Subcutaneous adipose tissue (tissue), 4 donors: Measurements from ENCODE around the gene ATF3. TPM values are rescaled to one million over a fixed set of nuclear protein-coding genes. Genes with fewer than 3 reads are reported as not detected.

Experiments
- total RNA-seq, 4 donors: library from RNA; depleted of rRNA; stranded (reverse); fragments of >200 nt; gene quantifications; one replicate each; pipeline ENCODE4 v1.1.0, GENCODE V29; 2016
- TF ChIP-seq, protein P1 (sequence below): fragments of 450-650 bp; IDR thresholded peaks from one replicate; pipeline ENCODE4 v1.5.1; 2016; ENCODE audit warnings: low read depth, mild to moderate bottlenecking, control low read depth, antibody characterized with exemption, moderate library complexity

The ATF3 gene
- total RNA-seq, 4 donors from 2014 or later, result 3.2 to 67.1 (median 20.7) TPM

DNA sequence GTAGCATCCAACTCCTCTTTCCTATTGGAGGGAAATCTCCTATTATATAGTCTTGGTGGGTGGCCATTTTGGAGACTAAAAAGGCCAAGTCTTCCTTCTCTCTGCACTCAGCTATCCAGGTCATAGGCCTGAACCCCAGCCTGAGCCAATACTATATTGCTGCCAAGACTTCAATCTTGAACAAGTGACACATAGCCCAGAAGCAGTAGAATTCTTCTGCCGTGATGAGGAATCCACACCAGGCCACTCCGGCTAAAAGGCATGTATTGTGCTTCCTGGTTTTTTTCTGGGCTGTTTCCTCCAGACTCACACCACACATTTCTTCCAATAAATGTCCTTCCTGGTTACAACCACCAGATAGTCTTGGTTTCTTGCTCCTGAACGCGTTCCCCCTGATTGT lies 43.0 kb downstream of the ATF3 start:
- TF ChIP-seq, protein P1, sequence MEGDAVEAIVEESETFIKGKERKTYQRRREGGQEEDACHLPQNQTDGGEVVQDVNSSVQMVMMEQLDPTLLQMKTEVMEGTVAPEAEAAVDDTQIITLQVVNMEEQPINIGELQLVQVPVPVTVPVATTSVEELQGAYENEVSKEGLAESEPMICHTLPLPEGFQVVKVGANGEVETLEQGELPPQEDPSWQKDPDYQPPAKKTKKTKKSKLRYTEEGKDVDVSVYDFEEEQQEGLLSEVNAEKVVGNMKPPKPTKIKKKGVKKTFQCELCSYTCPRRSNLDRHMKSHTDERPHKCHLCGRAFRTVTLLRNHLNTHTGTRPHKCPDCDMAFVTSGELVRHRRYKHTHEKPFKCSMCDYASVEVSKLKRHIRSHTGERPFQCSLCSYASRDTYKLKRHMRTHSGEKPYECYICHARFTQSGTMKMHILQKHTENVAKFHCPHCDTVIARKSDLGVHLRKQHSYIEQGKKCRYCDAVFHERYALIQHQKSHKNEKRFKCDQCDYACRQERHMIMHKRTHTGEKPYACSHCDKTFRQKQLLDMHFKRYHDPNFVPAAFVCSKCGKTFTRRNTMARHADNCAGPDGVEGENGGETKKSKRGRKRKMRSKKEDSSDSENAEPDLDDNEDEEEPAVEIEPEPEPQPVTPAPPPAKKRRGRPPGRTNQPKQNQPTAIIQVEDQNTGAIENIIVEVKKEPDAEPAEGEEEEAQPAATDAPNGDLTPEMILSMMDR, result no peak

GRCh38 chr1:212651977-212652376 lies 43.4 kb downstream of the ATF3 start:
- TF ChIP-seq, protein P1, result no peak

DNA sequence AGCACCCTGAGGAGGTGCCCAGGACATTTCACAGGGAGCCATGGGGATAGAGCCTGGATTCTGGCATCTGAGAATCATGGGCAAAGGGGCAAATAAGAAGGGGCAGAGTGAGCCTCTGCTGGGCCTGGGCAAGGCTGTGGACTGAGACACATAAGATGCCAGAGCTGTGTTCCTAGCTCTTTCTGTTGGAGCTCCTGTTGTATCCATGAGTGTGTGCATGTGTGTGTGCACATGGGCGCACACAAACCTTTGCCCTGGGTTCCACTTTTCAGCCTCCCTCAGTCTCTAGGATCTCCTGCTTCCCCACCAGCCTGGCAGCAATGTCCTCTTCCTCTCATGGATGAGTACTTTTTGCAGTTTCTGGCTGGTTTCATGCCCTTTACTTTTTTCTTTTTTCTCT lies 44.0 kb downstream of the ATF3 start:
- TF ChIP-seq, protein P1, result no peak

DNA sequence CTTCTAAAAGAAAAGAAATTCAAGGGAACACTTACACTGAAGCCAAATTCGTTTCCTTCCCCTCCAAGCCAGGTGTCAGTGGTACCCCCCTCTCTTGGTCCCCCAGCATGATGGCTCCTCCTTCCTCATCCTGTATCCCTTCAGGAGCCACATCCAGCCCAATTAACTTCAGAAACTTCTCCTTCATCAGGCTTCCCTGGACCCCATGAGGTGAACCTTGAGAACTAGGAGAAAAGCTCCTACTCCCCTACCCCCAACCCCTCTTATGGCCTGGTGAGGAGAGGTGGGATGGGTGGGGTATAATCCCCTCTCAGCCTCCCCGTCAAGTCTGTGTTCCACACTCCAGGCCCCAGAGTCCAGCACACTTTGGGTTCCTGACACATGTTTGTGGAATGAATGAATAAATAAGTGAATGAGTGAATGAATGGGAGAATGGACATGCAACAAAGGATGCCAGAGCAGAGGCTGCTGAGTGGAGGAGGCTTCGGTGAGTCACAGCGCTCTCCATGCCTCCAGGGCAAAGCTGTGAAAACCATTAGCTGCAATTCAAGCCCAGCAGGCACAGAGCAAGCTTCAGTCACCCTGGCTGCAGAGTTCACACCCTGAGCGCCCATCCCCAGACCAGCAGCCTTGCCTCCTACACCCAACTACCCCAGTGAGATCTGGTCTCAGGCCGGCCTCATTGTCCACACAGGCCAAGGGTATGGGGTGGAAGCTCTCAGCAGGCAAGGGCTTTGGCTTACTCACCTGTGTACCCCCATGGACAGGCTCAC lies 47.3 kb downstream of the ATF3 start:
- TF ChIP-seq, protein P1, result no peak

DNA sequence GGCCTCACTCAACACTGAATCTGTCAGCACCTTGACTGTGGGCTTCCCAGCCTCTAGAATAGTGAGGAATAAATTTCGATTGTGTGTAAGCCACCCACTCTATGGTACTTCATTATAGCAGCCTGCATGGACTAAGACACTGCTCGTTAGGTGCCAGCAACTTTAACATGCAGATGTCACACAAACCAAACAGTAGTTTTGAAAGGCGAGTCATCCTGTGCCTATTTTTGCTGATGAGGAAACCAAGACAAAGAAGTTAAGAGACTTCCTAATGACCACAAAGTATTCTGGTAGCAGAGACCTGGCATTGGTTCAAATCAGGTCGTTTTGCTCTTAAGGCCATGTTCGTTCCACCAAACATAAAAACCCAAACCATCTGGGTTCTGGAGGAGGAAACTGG lies 48.2 kb downstream of the ATF3 start:
- TF ChIP-seq, protein P1, result no peak

DNA sequence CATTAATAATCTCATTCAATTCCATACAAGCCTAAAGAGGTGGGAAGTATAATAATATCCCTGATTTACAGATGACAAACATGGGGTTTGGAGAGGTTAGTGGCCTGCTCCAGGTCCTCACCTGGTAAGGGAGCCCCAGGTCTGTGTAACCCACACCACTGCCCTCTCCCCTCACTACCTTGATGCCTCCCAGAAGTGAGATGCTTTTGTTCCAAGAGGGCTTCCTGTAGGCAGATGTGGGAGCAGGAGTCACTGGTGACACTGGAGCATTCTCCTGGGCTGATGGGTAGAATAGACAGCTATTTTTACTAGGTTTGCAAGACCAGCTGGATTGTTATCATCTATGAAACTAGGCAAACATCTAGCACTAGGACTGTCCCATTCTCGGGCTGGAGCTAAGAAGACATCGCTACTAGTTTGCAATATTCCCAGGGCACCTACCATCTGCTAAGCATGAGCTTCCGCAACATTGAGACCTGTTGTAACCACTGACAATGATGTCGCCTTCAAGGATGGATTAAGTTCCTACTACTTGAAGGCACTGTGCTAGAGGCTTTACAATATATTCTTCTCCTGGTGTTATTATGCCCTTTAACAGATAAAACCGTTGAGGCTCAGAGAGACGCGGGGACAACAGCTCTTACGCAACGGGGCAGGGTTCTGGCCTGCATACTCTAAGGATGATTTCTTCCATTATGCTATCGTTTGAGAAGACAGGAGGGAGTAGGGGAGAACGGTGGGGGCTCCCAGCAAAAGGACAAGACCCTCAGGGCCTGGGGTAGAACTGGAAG lies 56.0 kb downstream of the ATF3 start:
- TF ChIP-seq, protein P1, result no peak
